GM12874 (cell line): ENCODE data around the gene CLDN24.

ENCODE experiments used
- CTCF ChIP-seq: IDR thresholded peaks from 2 replicates; pipeline ENCODE4 v1.5.1; 2011; ENCODE audit warnings: low read depth, mild to moderate bottlenecking, control low read depth, low read length, moderate library complexity; ENCODE audit not compliant: insufficient read depth

The CLDN24 gene

GRCh38 chr4:183352546-183352945, 30.3 kb upstream of the CLDN24 start:
- no peak for TF ChIP-seq CTCF

- no peak for TF ChIP-seq CTCF
Observed at GRCh38 chr4:183350317-183351071, 28.3 kb upstream of the CLDN24 start.

GRCh38 chr4:183349673-183350072, 27.4 kb upstream of the CLDN24 start:
- TF ChIP-seq CTCF = no peak

GRCh38 chr4:183348706-183349659, 26.8 kb upstream of the CLDN24 start:
- no peak for TF ChIP-seq CTCF

- TF ChIP-seq CTCF = no peak
Observed at GRCh38 chr4:183348136-183348535, 25.9 kb upstream of the CLDN24 start.

- no peak for TF ChIP-seq CTCF
Observed at GRCh38 chr4:183347566-183347965, 25.3 kb upstream of the CLDN24 start.

GRCh38 chr4:183347146-183347545, 24.9 kb upstream of the CLDN24 start:
- no peak for TF ChIP-seq CTCF
